ENCODE data around the gene NPAS4.

Gene NPAS4

GRCh38 chr11:66410191-66410590 is 10.6 kb upstream of the NPAS4 start:
- no peak for TF ChIP-seq CTCF (IDR thresholded peaks at IDR 0.05; ENCODE audit: low read depth, low read length, missing control alignments)
- in situ Hi-C loops (cut with HindIII; ENCODE audit: low sequenced_read_pairs) = no loop called here
- no peak overlapping the region for H3K4me3 ChIP-seq (ENCODE audit: low read depth, low read length)
- no peak for DNase-seq (ENCODE audit: low read depth)

GRCh38 chr11:66411323-66411722 is 9.5 kb upstream of the NPAS4 start:
- TF ChIP-seq CTCF (IDR thresholded peaks at IDR 0.05; ENCODE audit: low read depth, low read length, missing control alignments) = no peak
- in situ Hi-C loops (cut with HindIII; ENCODE audit: low sequenced_read_pairs) = no loop called here

GRCh38 chr11:66412110-66412509 is 8.7 kb upstream of the NPAS4 start:
- no peak for TF ChIP-seq CTCF (IDR thresholded peaks at IDR 0.05; ENCODE audit: low read depth, low read length, missing control alignments)
- H3K4me3 ChIP-seq (ENCODE audit: low read depth, low read length) = no peak overlapping the region
- in situ Hi-C loops (cut with HindIII; ENCODE audit: low sequenced_read_pairs) = no loop called here
- DNase-seq (ENCODE audit: low read depth) = no peak

More at GRCh38 chr11:66411323-66411722, 9.5 kb upstream of the NPAS4 start:
- no peak for DNase-seq (ENCODE audit: low read depth)
- no peak overlapping the region for H3K4me3 ChIP-seq (ENCODE audit: low read depth, low read length)

- in situ Hi-C loops (cut with HindIII; ENCODE audit: low sequenced_read_pairs) = no loop called here
- TF ChIP-seq CTCF (IDR thresholded peaks at IDR 0.05; ENCODE audit: low read depth, low read length, missing control alignments) = no peak
Observed at GRCh38 chr11:66413167-66413566, 7.7 kb upstream of the NPAS4 start.

GRCh38 chr11:66414120-66414934 is 6.5 kb upstream of the NPAS4 start:
- no peak for DNase-seq (ENCODE audit: low read depth)
- in situ Hi-C loops (cut with HindIII; ENCODE audit: low sequenced_read_pairs) = no loop called here
- TF ChIP-seq CTCF (IDR thresholded peaks at IDR 0.05; ENCODE audit: low read depth, low read length, missing control alignments) = no peak
- H3K4me3 ChIP-seq (ENCODE audit: low read depth, low read length) = no peak overlapping the region

More at GRCh38 chr11:66413167-66413566, 7.7 kb upstream of the NPAS4 start:
- DNase-seq (ENCODE audit: low read depth) = no peak
- no peak overlapping the region for H3K4me3 ChIP-seq (ENCODE audit: low read depth, low read length)

GRCh38 chr11:66415423-66415822 is 5.4 kb upstream of the NPAS4 start:
- no peak for DNase-seq (ENCODE audit: low read depth)
- no peak for TF ChIP-seq CTCF (IDR thresholded peaks at IDR 0.05; ENCODE audit: low read depth, low read length, missing control alignments)
- in situ Hi-C loops (cut with HindIII; ENCODE audit: low sequenced_read_pairs) = no loop called here
- H3K4me3 ChIP-seq (ENCODE audit: low read depth, low read length) = no peak overlapping the region
